Epithelial cell of prostate (primary cell): ENCODE measurements around the gene P2RY14.
"Not testable (repeated sequence)": the region's sequence is repeated elsewhere in the genome, so short reads cannot be mapped to it uniquely, and the experiment has no call there.

Source experiments
- DNase-seq: peaks from one replicate; pipeline ENCODE4 v3.0.0-alpha.2; 2011; ENCODE audit warnings: low read depth, low spot score
- H3K27ac ChIP-seq: fragments of 450-650 bp; 2 replicates; pipeline ENCODE4 v1.5.1; 2017; ENCODE audit warnings: mild to moderate bottlenecking

P2RY14 gene

DNA sequence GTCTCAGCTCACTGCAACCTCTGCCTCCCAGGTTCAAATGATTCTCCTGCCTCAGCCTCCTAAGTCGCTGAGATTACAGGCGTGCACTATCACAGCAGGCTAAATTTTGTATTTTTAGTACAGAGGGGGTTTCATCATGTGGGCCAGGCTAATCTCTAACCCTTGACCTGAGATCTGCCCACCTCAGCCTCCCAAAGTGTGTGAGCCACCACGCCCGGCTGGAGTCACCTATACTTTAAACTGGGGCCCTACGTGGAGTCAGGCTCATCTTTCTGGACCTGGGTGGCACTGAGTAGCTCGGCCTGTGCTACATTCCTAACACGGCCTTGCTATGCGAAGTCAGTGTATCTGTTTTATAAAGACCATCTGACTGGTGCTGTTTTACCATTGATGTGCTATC is 81.1 kb downstream of the P2RY14 start:
- DNase-seq = no peak

DNA sequence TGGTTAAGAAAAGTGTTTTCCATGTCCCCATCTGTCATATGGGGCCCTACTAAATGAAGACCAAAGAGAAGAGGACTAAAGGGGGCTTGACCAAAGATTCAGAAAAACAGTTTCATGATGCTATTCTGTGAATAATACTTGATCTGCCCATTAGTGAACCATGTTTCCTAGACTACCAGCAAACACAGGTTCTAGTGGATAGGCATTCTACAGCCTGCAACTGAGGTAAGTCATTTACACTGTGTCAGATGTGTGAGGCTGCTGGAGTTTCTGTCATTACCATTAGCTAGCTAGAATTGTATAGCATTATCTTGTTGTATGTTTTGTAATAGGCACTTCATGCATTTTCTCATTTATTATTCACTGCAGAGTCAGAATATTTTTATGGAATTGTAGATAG is 81.9 kb downstream of the P2RY14 start:
- no peak overlapping the region for H3K27ac ChIP-seq
- no peak for DNase-seq

More for the DNA sequence above, 81.1 kb downstream of the P2RY14 start:
- no peak overlapping the region for H3K27ac ChIP-seq

DNA sequence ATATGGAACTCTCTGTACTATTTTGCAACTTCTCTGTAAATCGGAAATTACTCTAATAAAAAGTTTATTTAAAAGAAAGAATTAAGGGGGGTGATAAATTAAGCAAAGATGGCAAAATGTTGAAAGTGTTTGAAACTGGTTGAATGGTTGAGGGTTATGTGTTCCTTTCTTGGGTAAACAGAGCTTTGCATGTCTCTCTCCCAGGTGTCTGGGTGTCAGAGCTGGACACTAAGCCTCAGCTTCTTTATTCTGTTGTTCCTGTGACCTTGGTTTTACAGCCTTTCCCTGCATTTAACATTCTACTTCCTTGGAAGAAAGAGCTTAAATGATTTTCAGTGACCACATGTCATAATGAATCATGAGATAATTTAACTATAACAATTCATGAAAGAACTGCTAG is 82.5 kb downstream of the P2RY14 start:
- no peak overlapping the region for H3K27ac ChIP-seq
- no peak for DNase-seq

GRCh38 chr3:151192545-151192944 is 85.8 kb downstream of the P2RY14 start:
- no peak overlapping the region for H3K27ac ChIP-seq
- no peak for DNase-seq

- DNase-seq = no peak
- no peak overlapping the region for H3K27ac ChIP-seq
Measured at GRCh38 chr3:151191095-151191494, 87.2 kb downstream of the P2RY14 start.

DNA sequence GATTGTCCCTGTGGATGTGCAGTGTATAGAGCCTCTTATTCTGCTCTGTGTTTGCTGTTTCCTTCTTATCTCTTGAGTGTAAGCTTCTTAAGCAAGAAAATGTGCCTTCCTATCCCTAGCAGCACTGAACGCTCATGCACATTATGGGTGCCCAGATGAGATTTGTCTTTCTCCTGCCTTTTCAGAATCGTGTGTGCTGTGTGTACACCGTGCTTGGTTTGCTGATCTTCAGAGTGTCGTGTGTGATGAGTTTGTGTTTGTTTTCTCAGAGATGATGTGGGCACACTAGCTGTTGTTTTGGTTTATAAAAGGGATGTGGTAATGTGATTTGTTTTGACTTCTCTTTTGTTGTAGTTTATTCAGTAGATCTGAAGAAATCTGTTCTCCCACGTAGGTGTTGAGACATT is 95.1 kb downstream of the P2RY14 start:
- no peak for DNase-seq
- H3K27ac ChIP-seq = no peak overlapping the region

GRCh38 chr3:151182349-151183079 is 95.8 kb downstream of the P2RY14 start:
- no peak for DNase-seq
- no peak overlapping the region for H3K27ac ChIP-seq

DNA sequence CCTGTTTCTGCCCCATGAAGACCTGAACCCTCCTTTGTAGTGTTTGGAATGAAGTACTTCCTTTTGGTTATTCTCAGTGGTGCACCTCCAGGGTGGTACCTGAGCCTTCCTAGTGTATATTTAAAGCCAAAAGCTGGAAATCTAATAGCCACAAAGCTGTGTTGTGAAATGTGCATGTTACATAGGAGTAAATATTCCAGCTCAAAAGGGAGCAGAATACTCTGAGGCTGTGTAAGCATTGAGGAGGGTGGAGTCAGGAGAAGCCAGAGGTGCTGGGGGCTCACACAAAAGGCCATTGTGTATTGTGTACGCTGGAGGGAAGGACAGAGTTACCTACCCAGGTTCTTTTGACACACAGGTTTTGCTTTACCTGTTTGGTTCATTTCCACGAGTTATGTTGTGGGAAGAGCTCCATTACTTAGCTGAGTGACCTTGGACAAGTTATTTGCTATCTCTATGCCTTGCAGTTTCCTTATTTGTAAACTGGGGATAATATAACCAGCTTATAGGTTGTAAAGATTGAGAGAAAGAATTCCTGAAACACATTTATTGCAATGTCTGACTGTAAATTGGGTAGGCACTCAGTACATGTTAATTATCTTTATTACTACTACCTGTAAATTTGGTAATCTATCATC is 100.0 kb downstream of the P2RY14 start:
- DNase-seq = no peak
- no peak overlapping the region for H3K27ac ChIP-seq

DNA sequence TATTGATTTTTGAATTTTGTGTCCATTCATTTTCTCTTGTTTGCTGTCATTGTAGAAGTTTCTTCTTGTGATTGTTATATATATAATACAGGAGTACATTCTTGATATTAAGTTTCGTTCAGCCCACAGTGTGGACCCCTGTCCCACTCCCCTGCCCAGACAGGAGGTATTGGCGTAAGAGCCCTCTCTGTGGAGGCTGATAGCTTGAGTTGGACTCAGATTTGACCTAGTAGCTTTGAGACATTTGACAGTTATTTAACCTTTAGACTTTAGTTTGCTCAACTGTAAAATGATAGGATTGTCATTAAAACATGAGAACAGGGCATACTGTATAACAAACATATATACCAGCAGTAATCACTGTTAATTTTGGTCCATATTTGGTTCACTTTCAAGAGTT is 102.4 kb downstream of the P2RY14 start:
- H3K27ac ChIP-seq = no peak overlapping the region
- DNase-seq = no peak

- H3K27ac ChIP-seq = no peak overlapping the region
- no peak for DNase-seq
Measured at GRCh38 chr3:151174351-151174750, 104.0 kb downstream of the P2RY14 start.

- DNase-seq = no peak
- H3K27ac ChIP-seq = no peak overlapping the region
Measured at GRCh38 chr3:151171145-151171757, 107.1 kb downstream of the P2RY14 start.

DNA sequence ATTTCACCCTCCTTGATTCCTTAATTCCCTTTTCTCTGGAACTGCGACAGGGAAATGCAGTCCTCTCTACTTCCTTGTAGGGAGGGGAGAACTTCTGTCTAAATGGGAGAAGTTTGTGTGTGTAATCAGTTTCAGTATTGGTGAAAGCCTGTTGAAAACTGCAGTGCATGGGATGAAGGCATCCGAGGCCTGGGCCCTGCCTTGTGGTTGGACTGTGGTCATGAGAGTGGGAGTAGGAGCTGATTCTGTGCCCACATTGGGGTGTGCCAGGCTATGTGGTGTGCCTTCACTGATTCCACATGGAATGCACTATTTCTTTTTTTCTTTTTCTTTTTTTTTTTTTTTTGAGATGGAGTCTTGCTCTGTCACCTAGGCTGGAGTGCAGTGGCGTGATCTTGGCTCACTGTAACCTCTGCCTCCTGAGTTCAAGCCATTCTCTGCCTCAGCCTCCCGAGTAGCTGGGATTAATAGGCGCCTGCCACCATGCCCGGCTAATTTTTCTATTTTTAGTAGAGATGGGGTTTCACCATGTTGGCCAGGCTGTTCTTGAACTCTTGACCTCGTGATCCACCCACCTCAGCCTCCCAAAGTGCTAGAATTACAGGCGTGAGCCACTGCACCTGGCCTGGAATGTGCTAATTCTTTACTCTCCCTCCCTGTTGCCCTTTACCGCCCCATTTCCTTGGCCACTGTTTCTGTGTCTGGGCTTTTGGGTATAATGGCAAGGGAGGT is 108.2 kb downstream of the P2RY14 start:
- not testable (repeated sequence) for DNase-seq, H3K27ac ChIP-seq

DNA sequence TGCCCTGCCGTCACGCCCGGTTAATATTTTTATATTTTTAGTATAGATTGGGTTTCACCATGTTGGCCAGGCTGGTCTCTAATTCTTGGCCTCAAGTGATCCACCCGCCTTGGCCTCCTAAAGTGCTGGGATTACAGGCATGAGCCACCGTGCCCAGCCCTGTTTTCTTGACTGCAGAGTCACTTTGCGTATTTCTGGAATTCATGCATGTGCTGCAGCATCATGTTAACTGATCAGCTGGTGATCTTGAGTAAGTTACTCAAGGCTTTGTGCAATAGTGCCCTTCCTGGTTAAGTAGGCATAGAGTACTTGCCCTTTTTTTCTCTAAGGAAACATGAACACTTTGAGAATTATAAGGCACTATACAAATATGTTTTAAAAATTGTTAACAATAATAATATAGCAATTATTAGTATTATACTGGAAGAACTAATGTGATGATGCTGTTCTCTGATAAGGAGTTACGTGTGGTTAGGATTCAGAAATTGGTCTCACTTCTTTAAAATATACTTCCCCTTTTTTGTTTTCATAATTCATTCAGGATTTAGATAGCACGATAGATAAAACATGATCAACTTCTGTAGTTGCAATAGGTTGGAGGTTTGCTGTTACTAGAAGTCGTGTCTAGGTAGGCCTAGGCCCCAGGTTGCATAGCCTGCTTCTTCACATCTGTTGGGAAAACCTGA is 108.9 kb downstream of the P2RY14 start:
- no peak overlapping the region for H3K27ac ChIP-seq
- DNase-seq = no peak

DNA sequence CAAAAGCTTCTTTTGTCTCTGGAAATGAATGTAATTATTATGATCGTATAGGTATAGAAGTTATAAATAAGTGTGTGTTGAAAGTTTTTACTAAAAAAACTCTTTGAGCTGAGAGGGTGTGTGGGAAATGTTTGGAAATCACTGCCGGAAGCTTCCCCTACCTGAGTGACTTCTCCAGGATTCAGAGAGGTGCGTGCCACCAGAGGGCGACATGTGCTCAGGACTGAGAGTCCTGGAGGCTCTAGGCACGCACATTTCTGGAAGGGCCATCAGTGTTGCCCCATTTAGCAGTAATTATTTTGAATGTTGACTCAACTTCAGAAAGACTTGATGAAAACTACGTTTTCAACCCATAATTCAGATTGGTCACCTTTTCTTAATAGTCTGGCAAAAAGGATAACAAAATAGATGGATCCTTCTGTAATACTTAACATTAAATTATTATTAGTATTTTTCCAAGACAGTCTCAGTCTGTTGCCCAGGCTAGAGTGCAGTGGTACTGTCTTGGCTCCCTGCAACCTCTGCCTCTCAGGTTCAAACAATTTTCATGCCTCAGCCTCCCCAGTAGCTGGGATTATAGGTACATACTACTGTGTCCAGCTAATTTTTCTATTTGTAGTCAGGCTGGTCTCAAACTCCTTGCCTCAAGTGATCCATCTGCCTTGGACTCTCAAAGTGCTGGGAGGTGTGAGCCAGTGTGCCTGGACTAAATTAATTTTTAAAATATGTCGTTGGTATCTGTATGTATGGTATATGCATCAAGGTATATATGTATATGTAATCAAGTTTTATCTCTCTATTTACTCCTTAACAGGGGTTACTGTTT is 109.9 kb downstream of the P2RY14 start:
- no peak overlapping the region for H3K27ac ChIP-seq
- DNase-seq = no peak

GRCh38 chr3:151166161-151166560 is 112.2 kb downstream of the P2RY14 start:
- no peak overlapping the region for H3K27ac ChIP-seq
- DNase-seq = no peak

GRCh38 chr3:151165226-151165625 is 113.1 kb downstream of the P2RY14 start:
- DNase-seq = no peak
- no peak overlapping the region for H3K27ac ChIP-seq
